ENCODE results near the gene FRK. TPM values are rescaled to one million over a fixed set of nuclear protein-coding genes. Genes with fewer than 3 reads are reported as not detected.

FRK gene
- total and polyA plus RNA-seq, 2 donors from 2014 or later, result 5.9 to 25.0 TPM

Other genes with a start within 250 kb of the FRK start
- gene NT5DC1, start 40.0 kb upstream of the FRK start, total RNA-seq, result 41.7 TPM
- gene NT5DC1, start 40.0 kb upstream of the FRK start, polyA plus RNA-seq (ENCODE audit: insufficient read depth, low read depth, low replicate concordance), result 34.8 TPM
- 0.50 TPM for gene COL10A1, start 65.2 kb upstream of the FRK start, total RNA-seq
- gene COL10A1, start 65.2 kb upstream of the FRK start, polyA plus RNA-seq (ENCODE audit: insufficient read depth, low read depth, low replicate concordance), result not detected
- gene TSPYL4, start 193.2 kb upstream of the FRK start, total RNA-seq, result 25.8 TPM
- gene TSPYL4, start 193.2 kb upstream of the FRK start, polyA plus RNA-seq (ENCODE audit: insufficient read depth, low read depth, low replicate concordance), result 15.2 TPM
- gene TSPYL1, start 219.0 kb upstream of the FRK start, total RNA-seq, result 112 TPM
- 68.7 TPM for gene TSPYL1, start 219.0 kb upstream of the FRK start, polyA plus RNA-seq (ENCODE audit: insufficient read depth, low read depth, low replicate concordance)

Measured in kidney (tissue), 2 donors.